ENCODE measurements around the gene HTR4.

DNA sequence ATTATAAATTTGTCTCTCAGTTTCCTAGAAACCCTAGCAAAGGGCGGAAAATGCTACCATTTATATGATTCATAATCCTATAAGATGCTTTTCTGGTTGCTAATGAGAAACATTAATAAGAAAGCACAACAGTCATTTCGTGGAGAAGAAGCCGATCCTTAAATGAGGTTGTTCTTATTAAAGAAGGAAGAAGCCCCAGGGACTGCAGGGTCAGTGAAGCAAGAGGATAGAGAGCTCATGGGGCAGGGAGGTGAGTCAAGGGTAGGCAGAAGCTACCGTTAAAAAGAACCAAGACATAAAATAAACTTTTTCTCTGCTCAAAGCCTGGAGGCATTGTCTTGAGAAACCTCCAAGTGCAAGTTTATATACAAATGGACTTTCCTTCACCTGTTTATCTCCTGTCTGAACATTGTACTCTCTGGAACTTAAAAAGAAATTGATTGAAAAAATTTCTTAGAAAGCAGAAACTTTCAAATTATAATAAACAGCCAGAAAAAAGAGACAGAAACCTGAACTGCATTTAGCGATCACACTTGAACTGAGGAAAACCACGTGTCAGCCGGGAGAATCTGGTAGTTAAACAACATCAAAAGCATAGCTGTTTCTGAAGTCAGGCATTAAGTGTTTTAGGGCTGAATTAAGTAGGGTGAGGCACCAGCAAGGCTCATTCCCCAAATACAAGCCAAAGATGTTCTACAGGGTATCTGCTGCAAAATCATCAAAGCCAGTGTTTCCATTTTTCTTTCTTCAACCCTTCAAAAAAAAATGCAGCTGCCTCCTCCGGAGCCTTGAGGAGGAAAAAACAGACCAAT, 21.9 kb downstream of the HTR4 start:
- TF ChIP-seq, protein P1, sequence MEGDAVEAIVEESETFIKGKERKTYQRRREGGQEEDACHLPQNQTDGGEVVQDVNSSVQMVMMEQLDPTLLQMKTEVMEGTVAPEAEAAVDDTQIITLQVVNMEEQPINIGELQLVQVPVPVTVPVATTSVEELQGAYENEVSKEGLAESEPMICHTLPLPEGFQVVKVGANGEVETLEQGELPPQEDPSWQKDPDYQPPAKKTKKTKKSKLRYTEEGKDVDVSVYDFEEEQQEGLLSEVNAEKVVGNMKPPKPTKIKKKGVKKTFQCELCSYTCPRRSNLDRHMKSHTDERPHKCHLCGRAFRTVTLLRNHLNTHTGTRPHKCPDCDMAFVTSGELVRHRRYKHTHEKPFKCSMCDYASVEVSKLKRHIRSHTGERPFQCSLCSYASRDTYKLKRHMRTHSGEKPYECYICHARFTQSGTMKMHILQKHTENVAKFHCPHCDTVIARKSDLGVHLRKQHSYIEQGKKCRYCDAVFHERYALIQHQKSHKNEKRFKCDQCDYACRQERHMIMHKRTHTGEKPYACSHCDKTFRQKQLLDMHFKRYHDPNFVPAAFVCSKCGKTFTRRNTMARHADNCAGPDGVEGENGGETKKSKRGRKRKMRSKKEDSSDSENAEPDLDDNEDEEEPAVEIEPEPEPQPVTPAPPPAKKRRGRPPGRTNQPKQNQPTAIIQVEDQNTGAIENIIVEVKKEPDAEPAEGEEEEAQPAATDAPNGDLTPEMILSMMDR (IDR thresholded peaks at IDR 0.05): no peak
- no peak for TF ChIP-seq EP300 (IDR thresholded peaks at IDR 0.05)

All from sigmoid colon (tissue), 4 donors.